GM23248 (cell line): ENCODE measurements around the gene RIMKLA. TPM values are rescaled to one million over a fixed set of nuclear protein-coding genes. Genes with fewer than 3 reads are reported as not detected.

ENCODE experiments used
- DNase-seq: peaks from one replicate; pipeline ENCODE4 v3.0.0-alpha.2; 2015
- H2AFZ ChIP-seq: fragments of 200-600 bp; sonication (generic); 2 replicates; pipeline ENCODE4 v1.6.1; 2016; ENCODE audit warnings: antibody characterized with exemption
- H3F3A ChIP-seq: fragments of 200-600 bp; sonication (generic); 2 replicates; pipeline ENCODE4 v1.6.1; 2016; ENCODE audit warnings: mild to moderate bottlenecking, antibody characterized with exemption, mixed run types; ENCODE audit not compliant: insufficient read depth
- H3K27ac ChIP-seq: fragments of 200-600 bp; sonication (generic); 2 replicates; pipeline ENCODE4 v1.5.1; 2016; ENCODE audit warnings: mild to moderate bottlenecking
- H3K27me3 ChIP-seq: fragments of 200-600 bp; sonication (generic); replicated peaks from 2 replicates; pipeline ENCODE4 v1.6.1; 2016; ENCODE audit warnings: mild to moderate bottlenecking; ENCODE audit not compliant: insufficient read depth
- H3K36me3 ChIP-seq: fragments of 200-600 bp; sonication (generic); 2 replicates; pipeline ENCODE4 v1.6.1; 2016; ENCODE audit warnings: low read depth, mild to moderate bottlenecking
- H3K4me1 ChIP-seq: fragments of 200-600 bp; sonication (generic); 2 replicates; pipeline ENCODE4 v1.6.1; 2016; ENCODE audit warnings: mild to moderate bottlenecking; ENCODE audit not compliant: insufficient read depth
- H3K4me2 ChIP-seq: fragments of 200-600 bp; sonication (generic); one replicate; pipeline ENCODE4 v1.6.1; 2016; ENCODE audit warnings: mild to moderate bottlenecking; ENCODE audit not compliant: unreplicated experiment
- H3K4me3 ChIP-seq: fragments of 200-600 bp; sonication (generic); 2 replicates; pipeline ENCODE4 v1.5.1; 2016; ENCODE audit warnings: mild to moderate bottlenecking
- H3K79me2 ChIP-seq: fragments of 200-600 bp; sonication (generic); 2 replicates; pipeline ENCODE4 v1.6.1; 2016; ENCODE audit warnings: mild to moderate bottlenecking; ENCODE audit not compliant: insufficient read depth
- H3K9ac ChIP-seq: fragments of 200-600 bp; sonication (generic); 2 replicates; pipeline ENCODE4 v1.6.1; 2016; ENCODE audit warnings: mild to moderate bottlenecking
- H3K9me2 ChIP-seq: fragments of 200-600 bp; sonication (generic); 2 replicates; pipeline ENCODE4 v1.6.1; 2016; ENCODE audit warnings: mixed run types, mild to moderate bottlenecking, moderate library complexity; ENCODE audit not compliant: insufficient read depth
- H3K9me3 ChIP-seq: fragments of 200-600 bp; sonication (generic); one replicate; pipeline ENCODE4 v1.6.1; 2017; ENCODE audit warnings: low read depth
- H4K20me1 ChIP-seq: fragments of 200-600 bp; sonication (generic); 2 replicates; pipeline ENCODE4 v1.6.0; 2016; ENCODE audit not compliant: insufficient read depth
- EZH2 ChIP-seq: fragments of 200-600 bp; sonication (generic); IDR thresholded peaks from 2 replicates; pipeline ENCODE4 v1.6.1; 2018; ENCODE audit warnings: antibody characterized with exemption, mild to moderate bottlenecking; ENCODE audit not compliant: insufficient read depth, poor library complexity, severe bottlenecking
- EZH2phosphoT487 ChIP-seq: fragments of 200-600 bp; sonication (generic); IDR thresholded peaks from 2 replicates; pipeline ENCODE4 v1.6.1; 2018; ENCODE audit warnings: antibody characterized with exemption, moderate library complexity, mild to moderate bottlenecking, low read depth; ENCODE audit not compliant: insufficient read depth
- WGBS, 2 experiments: methylation state at CpG; one replicate each; pipeline ENCODE4 v1.1.6; 2015 to 2017; ENCODE audit warnings: low lambda C conversion rate in 2 of 2, low coverage in 1 of 2; ENCODE audit errors: missing lambda C conversion rate in 2 of 2; 5-methylcytosine and 5-hydroxymethylcytosine counted together
- in situ Hi-C: fragments of 300-500 bp; cut with MboI; formaldehyde crosslinking; loops from 2 replicates; pipeline ENCODE4 v1.15.0; 2020
- polyA plus RNA-seq: library from polyadenylated mRNA; unstranded; fragments of >200 nt; fragmentation: Nextera tagmentation; extraction: Ambion mirVana; gene quantifications from 2 replicates; pipeline ENCODE4 v1.2.1, GENCODE V29; 2016
- total RNA-seq: library from RNA; depleted of rRNA; stranded (reverse); fragments of >200 nt; shearing (Covaris generic); gene quantifications from 2 replicates; pipeline ENCODE4 v1.2.3, GENCODE V29; 2014

The RIMKLA gene
- total and polyA plus RNA-seq, 2 experiments from 2014 or later, result 0.03 to 0.22 TPM

DNA sequence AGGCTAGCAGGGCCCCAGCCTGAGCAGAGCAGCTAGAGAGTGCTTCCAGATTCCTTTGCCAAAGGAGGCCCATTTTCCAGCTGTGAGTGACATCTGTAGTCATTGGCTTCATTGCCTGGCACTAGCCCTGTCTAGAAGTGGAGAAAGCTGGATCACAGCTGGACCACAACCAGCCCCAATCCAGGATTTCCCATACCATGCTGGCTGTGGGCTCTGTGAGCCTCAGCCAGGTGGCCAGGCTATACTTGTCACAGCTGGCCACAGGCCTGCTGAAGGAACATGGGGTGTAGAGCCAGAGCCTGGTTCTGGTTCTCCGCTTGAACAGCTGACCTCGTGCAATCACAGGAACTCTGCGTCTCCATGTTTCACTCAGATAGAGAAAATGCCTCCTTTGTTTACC lies 36.6 kb downstream of the RIMKLA start:
- no peak for DNase-seq
- 44 to 51% methylated on average over 3 of the region's 3 CpGs for WGBS, 2 experiments
- Histone ChIP-seq H3K9me2 (no peaks in the 10 kb centered on the region), H3K9me3 (no peaks in the 10 kb centered on the region), H3K27me3 (no peaks in the 10 kb centered on the region), H4K20me1 (no peaks in the 10 kb centered on the region), H3K4me1 (peaks cover 7% of the 10 kb centered on the region), H3K36me3 (no peaks in the 10 kb centered on the region), H3K4me2 (no peak overlapping the region), H3K9ac (no peak overlapping the region), H3K79me2 (no peaks in the 10 kb centered on the region), H3K4me3 (no peak overlapping the region), H3K27ac (no peak overlapping the region), H3F3A (no peaks in the 10 kb centered on the region), H2AFZ (no peak overlapping the region)
- TF ChIP-seq EZH2, result no peak
- no peak for TF ChIP-seq EZH2phosphoT487
- in situ Hi-C loops, result no loop called here

- H3K36me3 ChIP-seq, result no peaks in the 10 kb centered on the region
- H3K79me2 ChIP-seq, result no peaks in the 10 kb centered on the region
- H3K9me3 ChIP-seq, result no peaks in the 10 kb centered on the region
- H4K20me1 ChIP-seq, result no peaks in the 10 kb centered on the region
- no peak overlapping the region for H2AFZ ChIP-seq
- TF ChIP-seq EZH2phosphoT487, result no peak
- no peak for TF ChIP-seq EZH2
- no peak overlapping the region for H3K9ac ChIP-seq
- DNase-seq, result no peak
- no peak overlapping the region for H3K4me3 ChIP-seq
- no peak overlapping the region for H3K27ac ChIP-seq
- no peaks in the 10 kb centered on the region for H3K9me2 ChIP-seq
- H3K4me2 ChIP-seq, result no peak overlapping the region
- WGBS, 2 experiments, result 64 to 71% methylated on average over 1 of the region's 1 CpG
- in situ Hi-C loops, result no loop called here
- no peaks in the 10 kb centered on the region for H3K27me3 ChIP-seq
- H3K4me1 ChIP-seq, result peaks cover 7% of the 10 kb centered on the region
- no peaks in the 10 kb centered on the region for H3F3A ChIP-seq
These were observed 37.9 kb downstream of the RIMKLA start for GRCh38 chr1:42418516-42418915.

- no peak for TF ChIP-seq EZH2phosphoT487
- TF ChIP-seq EZH2, result no peak
- Histone ChIP-seq H3K27me3 (no peaks in the 10 kb centered on the region), H3K4me1 (peaks cover 14% of the 10 kb centered on the region), H3K9me3 (no peaks in the 10 kb centered on the region), H3K9ac (no peak overlapping the region), H3K79me2 (no peaks in the 10 kb centered on the region), H3K4me3 (no peak overlapping the region), H3K4me2 (no peak overlapping the region), H3K27ac (no peak overlapping the region), H3F3A (no peaks in the 10 kb centered on the region), H2AFZ (no peak overlapping the region), H3K9me2 (no peaks in the 10 kb centered on the region), H3K36me3 (no peaks in the 10 kb centered on the region), H4K20me1 (no peaks in the 10 kb centered on the region)
- 33 to 38% methylated on average over 5 of the region's 5 CpGs for WGBS, 2 experiments
- peak; percentile 17 for DNase-seq
- in situ Hi-C loops, result no loop called here
These were observed 38.7 kb downstream of the RIMKLA start for GRCh38 chr1:42419126-42419821.

DNA sequence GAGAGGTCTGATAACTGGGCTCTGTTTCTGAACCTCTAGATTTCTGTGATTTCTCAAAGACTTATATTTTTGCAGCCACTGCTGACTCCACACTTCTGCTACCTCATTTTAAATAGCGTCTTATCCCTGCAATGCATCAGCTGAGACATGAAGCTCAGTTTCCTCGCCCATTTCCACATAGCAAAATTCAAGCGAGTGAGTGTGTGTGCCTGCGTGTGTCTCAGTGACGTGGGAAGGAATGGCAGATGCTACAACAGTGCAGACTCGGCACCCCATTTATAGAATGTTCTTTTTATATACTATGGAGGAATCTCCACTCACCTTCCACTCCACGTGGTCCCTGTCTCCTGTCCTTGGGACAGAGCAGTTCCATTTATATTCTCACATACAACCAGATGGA lies 39.5 kb downstream of the RIMKLA start:
- WGBS, 2 experiments, result 59 to 61% methylated on average over 7 of the region's 7 CpGs
- no peak overlapping the region for H3K4me3 ChIP-seq
- no peak overlapping the region for H3K27ac ChIP-seq
- H3K79me2 ChIP-seq, result no peaks in the 10 kb centered on the region
- H3K4me1 ChIP-seq, result peaks cover 19% of the 10 kb centered on the region
- H3K9ac ChIP-seq, result no peak overlapping the region
- in situ Hi-C loops, result no loop called here
- no peaks in the 10 kb centered on the region for H3F3A ChIP-seq
- no peaks in the 10 kb centered on the region for H3K9me3 ChIP-seq
- H3K36me3 ChIP-seq, result no peaks in the 10 kb centered on the region
- H4K20me1 ChIP-seq, result no peaks in the 10 kb centered on the region
- no peak overlapping the region for H2AFZ ChIP-seq
- H3K9me2 ChIP-seq, result no peaks in the 10 kb centered on the region
- H3K27me3 ChIP-seq, result no peaks in the 10 kb centered on the region
- TF ChIP-seq EZH2 (no peak), EZH2phosphoT487 (no peak)
- no peak for DNase-seq
- H3K4me2 ChIP-seq, result no peak overlapping the region
